Middle frontal gyrus (tissue), 1 donor: ENCODE data around the gene MROH2A.

Source experiments
- DNase-seq: peaks from one replicate; pipeline ENCODE4 v3.0.0-alpha.2; 2015; ENCODE audit warnings: low spot score; ENCODE audit errors: extremely low spot score

MROH2A gene

GRCh38 chr2:233761040-233761769, 16.9 kb upstream of the MROH2A start:
- DNase-seq: no peak

- DNase-seq: no peak
These were observed 13.9 kb upstream of the MROH2A start for GRCh38 chr2:233764264-233764663.

- DNase-seq: no peak
These were observed 13.4 kb upstream of the MROH2A start for GRCh38 chr2:233764761-233765160.

DNA sequence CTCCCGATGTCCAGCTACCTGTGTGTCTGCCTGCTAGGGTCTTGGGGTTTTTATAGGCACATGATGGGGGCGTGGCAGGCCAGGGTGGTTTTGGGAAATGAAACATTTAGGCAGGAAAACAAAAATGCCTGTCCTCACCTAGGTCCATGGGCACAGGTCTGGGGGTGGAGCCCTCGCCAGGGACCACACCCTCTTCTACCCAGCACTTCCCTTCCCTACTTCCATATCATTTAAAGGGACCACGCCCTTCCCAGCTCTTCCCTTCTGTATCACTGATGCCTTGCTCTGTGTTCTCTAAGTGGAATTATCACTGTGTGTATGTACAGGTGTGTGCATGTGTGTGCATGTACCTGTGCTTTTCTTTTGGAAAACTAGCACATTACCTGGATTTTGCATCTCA, 11.7 kb upstream of the MROH2A start:
- DNase-seq: no peak

DNA sequence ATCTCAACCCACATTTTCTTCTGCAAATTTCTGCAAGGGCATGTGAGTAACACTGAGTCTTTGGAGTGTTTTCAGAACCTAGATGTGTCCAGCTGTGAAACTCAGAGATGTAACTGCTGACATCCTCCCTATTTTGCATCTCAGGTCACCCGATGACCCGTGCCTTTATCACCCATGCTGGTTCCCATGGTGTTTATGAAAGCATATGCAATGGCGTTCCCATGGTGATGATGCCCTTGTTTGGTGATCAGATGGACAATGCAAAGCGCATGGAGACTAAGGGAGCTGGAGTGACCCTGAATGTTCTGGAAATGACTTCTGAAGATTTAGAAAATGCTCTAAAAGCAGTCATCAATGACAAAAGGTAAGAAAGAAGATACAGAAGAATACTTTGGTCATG, 10.1 kb upstream of the MROH2A start:
- no peak for DNase-seq

DNA sequence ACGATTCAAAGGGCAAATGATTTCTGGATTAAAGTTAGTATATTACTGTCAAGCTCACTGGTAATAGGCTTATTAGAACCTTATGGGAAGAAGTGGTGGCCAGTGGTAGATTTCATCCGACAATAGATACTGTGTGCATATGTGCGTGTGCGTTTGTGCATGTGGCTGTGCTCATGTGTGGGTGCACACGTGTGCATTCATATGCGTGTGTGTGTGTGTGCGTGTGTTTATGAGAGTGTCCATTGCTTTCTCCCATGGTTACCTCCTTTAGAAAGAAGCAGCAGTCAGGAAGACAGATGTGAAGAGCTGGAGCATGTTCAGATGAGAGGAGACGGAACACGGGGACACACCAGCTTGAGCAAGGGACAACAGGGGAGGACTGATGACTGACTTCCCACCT, 8.9 kb upstream of the MROH2A start:
- no peak for DNase-seq

DNA sequence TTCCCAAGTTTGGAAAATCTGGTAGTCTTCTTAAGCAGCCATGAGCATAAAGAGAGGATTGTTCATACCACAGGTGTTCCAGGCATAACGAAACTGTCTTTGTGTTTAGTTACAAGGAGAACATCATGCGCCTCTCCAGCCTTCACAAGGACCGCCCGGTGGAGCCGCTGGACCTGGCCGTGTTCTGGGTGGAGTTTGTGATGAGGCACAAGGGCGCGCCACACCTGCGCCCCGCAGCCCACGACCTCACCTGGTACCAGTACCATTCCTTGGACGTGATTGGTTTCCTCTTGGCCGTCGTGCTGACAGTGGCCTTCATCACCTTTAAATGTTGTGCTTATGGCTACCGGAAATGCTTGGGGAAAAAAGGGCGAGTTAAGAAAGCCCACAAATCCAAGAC, 6.0 kb upstream of the MROH2A start:
- no peak for DNase-seq

DNA sequence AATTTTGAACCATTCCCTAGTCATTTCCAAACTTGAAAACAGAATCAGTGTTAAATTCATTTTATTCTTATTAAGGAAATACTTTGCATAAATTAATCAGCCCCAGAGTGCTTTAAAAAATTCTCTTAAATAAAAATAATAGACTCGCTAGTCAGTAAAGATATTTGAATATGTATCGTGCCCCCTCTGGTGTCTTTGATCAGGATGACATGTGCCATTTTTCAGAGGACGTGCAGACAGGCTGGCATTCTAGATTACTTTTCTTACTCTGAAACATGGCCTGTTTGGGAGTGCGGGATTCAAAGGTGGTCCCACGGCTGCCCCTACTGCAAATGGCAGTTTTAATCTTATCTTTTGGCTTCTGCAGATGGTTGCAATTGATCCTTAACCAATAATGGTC, 5.5 kb upstream of the MROH2A start:
- DNase-seq: no peak

- no peak for DNase-seq
These were observed 4.3 kb upstream of the MROH2A start for GRCh38 chr2:233773854-233774253.

- DNase-seq: no peak
These were observed 2.7 kb upstream of the MROH2A start for GRCh38 chr2:233775414-233775813.

- DNase-seq: no peak
These were observed 1.6 kb downstream of the MROH2A start for GRCh38 chr2:233779722-233780121.

DNA sequence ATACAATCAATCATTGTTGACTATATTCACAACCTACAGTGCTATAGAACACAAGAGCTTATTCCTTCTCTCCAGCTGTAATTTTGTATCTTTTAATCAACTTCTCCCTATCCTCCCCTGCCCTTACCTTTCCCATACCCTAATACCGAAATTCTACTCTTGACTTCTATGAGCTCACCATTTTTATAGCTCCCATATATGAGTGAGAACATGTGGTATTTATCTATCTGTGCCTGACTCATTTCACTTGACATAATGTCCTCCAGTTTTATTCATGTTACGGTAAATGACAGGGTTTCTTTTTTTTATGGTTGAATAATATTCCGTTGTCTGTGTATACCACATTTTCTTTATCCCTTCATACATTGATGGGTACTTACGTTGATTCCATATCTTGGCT, 2.6 kb downstream of the MROH2A start:
- DNase-seq: no peak

- DNase-seq: no peak
These were observed 11.4 kb downstream of the MROH2A start for GRCh38 chr2:233789554-233789953.

DNA sequence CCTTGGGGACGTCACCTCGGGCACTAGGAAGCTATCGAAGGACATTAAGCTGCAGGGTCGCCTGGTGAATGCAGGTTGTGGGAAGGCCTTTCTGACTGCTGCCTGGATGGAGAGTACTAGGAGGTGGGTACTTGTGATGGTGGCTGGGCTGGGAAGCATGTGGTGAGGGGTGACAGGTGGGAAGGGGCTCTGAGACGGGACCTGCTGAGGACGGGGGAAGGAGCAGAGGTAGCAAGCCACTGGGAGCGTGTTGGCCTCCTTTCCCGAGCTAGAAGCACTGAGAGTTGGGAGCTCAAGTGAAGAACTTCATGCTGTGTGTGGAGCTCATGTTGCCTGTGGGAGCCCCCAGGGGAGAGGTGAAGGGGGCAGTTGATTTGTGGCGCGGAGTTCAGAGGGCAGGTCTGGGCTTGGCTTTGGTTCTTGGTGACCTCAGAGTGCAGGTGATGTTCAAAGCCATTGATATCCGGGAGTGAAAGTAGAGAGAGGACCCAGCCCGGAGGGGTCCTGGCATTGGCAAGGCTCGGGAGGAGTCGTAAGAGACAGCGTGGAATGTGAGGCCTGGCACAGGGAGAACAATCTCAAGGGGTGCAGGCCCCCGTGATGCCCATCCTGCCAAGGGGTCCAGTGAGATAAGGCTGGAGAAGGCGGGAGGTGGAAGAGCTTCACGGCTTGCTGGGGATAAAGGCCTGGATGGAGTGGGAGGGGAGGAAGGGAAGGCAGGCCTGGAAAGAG, 13.2 kb downstream of the MROH2A start:
- no peak for DNase-seq

DNA sequence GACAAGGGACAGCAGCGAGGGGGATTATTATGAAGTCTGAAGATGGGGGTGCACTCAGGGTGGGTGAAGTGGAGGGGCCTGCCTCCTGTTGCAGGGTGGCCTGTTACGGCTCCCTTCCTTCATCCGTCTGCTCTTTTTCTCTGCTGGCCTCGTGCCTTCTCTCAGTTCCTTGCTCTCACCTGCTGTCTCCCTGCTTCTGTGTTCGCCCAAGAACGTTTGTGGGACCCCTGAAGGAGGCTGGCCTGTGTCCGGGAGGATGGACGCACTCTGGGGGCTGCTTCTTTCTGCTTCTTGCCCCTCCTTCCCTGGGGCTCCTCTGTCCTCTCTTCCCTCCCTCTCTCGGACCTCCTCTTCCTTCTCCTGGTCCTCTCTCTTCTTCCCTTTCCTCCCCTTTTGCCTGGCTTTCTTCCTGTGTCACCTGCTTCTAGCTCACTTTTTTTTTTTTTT, 13.8 kb downstream of the MROH2A start:
- no peak for DNase-seq

DNA sequence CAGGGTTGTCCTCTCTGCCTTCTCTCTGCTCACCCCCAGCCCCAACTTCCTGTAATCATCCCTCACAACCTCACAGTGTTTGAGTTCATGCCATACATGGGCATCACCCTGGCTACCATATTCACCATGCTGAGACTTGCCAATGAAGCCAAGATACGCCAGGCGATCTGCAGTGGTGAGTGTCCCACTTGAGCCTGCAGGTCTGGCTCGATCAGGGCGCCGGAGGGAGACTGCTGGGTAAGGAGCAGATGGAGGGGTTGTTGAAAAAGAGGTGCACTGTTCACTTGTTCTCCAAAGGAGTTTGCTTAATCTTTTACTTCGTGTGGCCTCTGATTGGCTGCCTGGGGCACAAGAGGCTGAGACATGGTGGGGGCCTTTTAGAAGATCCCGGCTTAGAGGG, 14.6 kb downstream of the MROH2A start:
- no peak for DNase-seq

DNA sequence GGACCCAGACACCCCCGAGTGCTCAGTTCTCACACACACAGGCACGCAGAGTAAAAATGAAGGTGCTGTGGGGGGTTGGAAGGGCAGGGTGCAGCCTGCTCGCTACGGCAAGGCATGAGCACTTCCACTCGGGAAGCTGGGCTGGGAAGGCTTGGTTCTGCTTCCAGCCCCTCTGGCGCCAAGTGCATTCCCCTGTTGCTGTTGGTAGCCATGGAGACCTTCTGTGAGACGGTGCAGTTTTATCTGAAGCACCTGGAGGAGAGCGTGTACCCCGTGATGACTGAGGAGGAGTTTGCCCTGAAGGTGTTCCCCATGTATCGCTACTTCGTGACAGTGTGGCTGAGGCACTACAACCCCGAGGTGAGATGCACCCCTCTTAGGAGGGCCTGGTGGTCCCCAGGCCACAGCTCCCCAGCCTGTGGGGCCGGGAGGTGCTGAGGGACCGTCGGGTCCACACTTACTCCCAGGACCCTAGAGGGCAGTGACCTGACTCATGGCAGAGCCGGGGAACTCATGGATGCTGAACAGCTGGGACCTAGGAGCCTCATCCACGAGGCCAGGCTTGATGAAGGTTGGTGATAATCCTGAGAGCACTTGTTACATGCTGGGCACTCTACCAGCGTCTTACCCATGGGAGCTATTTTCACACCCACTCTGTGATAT, 15.5 kb downstream of the MROH2A start:
- DNase-seq: no peak

- no peak for DNase-seq
These were observed 16.1 kb downstream of the MROH2A start for GRCh38 chr2:233794128-233794658.

- DNase-seq: no peak
These were observed 17.6 kb downstream of the MROH2A start for GRCh38 chr2:233795735-233796171.

DNA sequence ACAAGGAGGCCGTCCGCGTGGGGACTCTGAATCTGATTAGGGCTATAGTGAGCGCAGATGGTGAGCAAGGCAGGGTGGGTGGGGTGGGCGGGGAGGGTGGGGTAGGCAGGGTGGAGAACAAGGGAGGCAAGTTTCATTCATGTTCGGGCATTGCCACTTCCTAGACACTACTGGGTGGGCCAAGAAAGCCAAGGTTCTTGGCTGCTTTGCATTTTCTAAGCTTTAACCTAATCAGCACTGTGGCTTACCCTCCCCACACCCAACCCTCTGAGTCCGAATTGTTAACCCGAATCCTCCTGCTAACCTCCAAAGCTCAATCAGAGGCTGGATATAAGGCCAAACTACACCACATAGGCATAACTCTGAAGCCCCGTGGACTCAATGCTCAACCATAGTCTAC, 18.1 kb downstream of the MROH2A start:
- no peak for DNase-seq

GRCh38 chr2:233798335-233799086, 20.4 kb downstream of the MROH2A start:
- no peak for DNase-seq
